Osteoblast (primary cell): ENCODE results near the gene PRRG2. TPM values are rescaled to one million over a fixed set of nuclear protein-coding genes. Genes with fewer than 3 reads are reported as not detected.

ENCODE experiments used
- DNase-seq: peaks from one replicate; pipeline ENCODE4 v3.0.0; 2011; ENCODE audit warnings: low spot score, mixed read lengths; ENCODE audit not compliant: insufficient read length; ENCODE audit errors: missing footprints
- H2AFZ ChIP-seq: 2 replicates; pipeline ENCODE4 v1.6.0; 2011; ENCODE audit warnings: mild to moderate bottlenecking, low read length
- H3K27ac ChIP-seq: 2 replicates; pipeline ENCODE4 v1.5.1; 2011; ENCODE audit warnings: mild to moderate bottlenecking, low read depth, low read length, moderate library complexity
- H3K27me3 ChIP-seq: 2 replicates; pipeline ENCODE4 v1.6.0; 2012; ENCODE audit warnings: mild to moderate bottlenecking, control low read depth, inconsistent platforms, low read length, moderate library complexity; ENCODE audit not compliant: insufficient read depth
- H3K36me3 ChIP-seq: 2 replicates; pipeline ENCODE4 v1.5.1; 2011; ENCODE audit warnings: mild to moderate bottlenecking, low read length, control low read depth, moderate library complexity; ENCODE audit not compliant: insufficient read depth
- H3K4me1 ChIP-seq: 2 replicates; pipeline ENCODE4 v1.5.1; 2011; ENCODE audit warnings: mild to moderate bottlenecking, low read length, control low read depth, moderate library complexity; ENCODE audit not compliant: insufficient read depth
- H3K4me2 ChIP-seq: 2 replicates; pipeline ENCODE4 v1.6.0; 2011; ENCODE audit warnings: mild to moderate bottlenecking, low read length; ENCODE audit not compliant: insufficient read depth
- H3K4me3 ChIP-seq: fragments of 200-600 bp; sonication (generic); 3 replicates; pipeline ENCODE4 v1.5.1; 2012; ENCODE audit warnings: mild to moderate bottlenecking, low read length, inconsistent platforms; ENCODE audit not compliant: insufficient read depth
- H3K79me2 ChIP-seq: 2 replicates; pipeline ENCODE4 v1.6.0; 2012; ENCODE audit warnings: mild to moderate bottlenecking, low read length, control low read depth, inconsistent platforms; ENCODE audit not compliant: insufficient read depth
- H3K9me3 ChIP-seq: 2 replicates; pipeline ENCODE4 v1.5.1; 2011; ENCODE audit warnings: low read depth, low read length, control low read depth
- H4K20me1 ChIP-seq: 2 replicates; pipeline ENCODE4 v1.6.0; 2012; ENCODE audit warnings: mild to moderate bottlenecking, low read length, control low read depth; ENCODE audit not compliant: insufficient read depth
- CTCF ChIP-seq: IDR thresholded peaks from 2 replicates; pipeline ENCODE4 v1.5.1; 2011; ENCODE audit warnings: mild to moderate bottlenecking, low read depth, low read length, moderate library complexity; ENCODE audit errors: extremely low read depth
- total RNA-seq: library from RNA; depleted of rRNA; stranded (reverse); fragments of >200 nt; gene quantifications from 2 replicates; pipeline ENCODE4 v1.2.3, GENCODE V29; 2012

PRRG2 gene
- total RNA-seq, 1 donor, result under 0.01 TPM

GRCh38 chr19:49549045-49549444 is 32.1 kb upstream of the PRRG2 start:
- TF ChIP-seq CTCF, result no peak

GRCh38 chr19:49551531-49551930 is 29.6 kb upstream of the PRRG2 start:
- no peak overlapping the region for H3K4me3 ChIP-seq
- no peak for DNase-seq
- H3K4me2 ChIP-seq, result no peak overlapping the region

More at GRCh38 chr19:49549045-49549444, 32.1 kb upstream of the PRRG2 start:
- Histone ChIP-seq H3K4me3 (no peak overlapping the region), H3K79me2 (no peaks in the 10 kb centered on the region), H3K4me1 (peaks cover 7% of the 10 kb centered on the region), H2AFZ (no peak overlapping the region), H3K27me3 (no peaks in the 10 kb centered on the region), H3K27ac (no peak overlapping the region), H4K20me1 (no peaks in the 10 kb centered on the region), H3K9me3 (no peaks in the 10 kb centered on the region), H3K4me2 (no peak overlapping the region), H3K36me3 (peaks cover 27% of the 10 kb centered on the region)
- DNase-seq, result peak; percentile 46

GRCh38 chr19:49552749-49553148 is 28.4 kb upstream of the PRRG2 start:
- TF ChIP-seq CTCF, result no peak
- Histone ChIP-seq H2AFZ (no peak overlapping the region), H3K4me3 (no peak overlapping the region), H4K20me1 (peaks cover 16% of the 10 kb centered on the region), H3K27me3 (no peaks in the 10 kb centered on the region), H3K9me3 (no peaks in the 10 kb centered on the region), H3K79me2 (no peaks in the 10 kb centered on the region), H3K4me1 (peaks cover 9% of the 10 kb centered on the region), H3K36me3 (peaks cover 44% of the 10 kb centered on the region), H3K27ac (no peak overlapping the region), H3K4me2 (no peak overlapping the region)
- DNase-seq, result peak; percentile 27

More at GRCh38 chr19:49551531-49551930, 29.6 kb upstream of the PRRG2 start:
- peaks cover 9% of the 10 kb centered on the region for H3K4me1 ChIP-seq
- no peak for TF ChIP-seq CTCF
- no peaks in the 10 kb centered on the region for H3K9me3 ChIP-seq
- H3K27ac ChIP-seq, result no peak overlapping the region
- H3K27me3 ChIP-seq, result no peaks in the 10 kb centered on the region
- H3K36me3 ChIP-seq, result peaks cover 38% of the 10 kb centered on the region
- peaks cover 10% of the 10 kb centered on the region for H4K20me1 ChIP-seq
- H3K79me2 ChIP-seq, result no peaks in the 10 kb centered on the region
- no peak overlapping the region for H2AFZ ChIP-seq

DNA sequence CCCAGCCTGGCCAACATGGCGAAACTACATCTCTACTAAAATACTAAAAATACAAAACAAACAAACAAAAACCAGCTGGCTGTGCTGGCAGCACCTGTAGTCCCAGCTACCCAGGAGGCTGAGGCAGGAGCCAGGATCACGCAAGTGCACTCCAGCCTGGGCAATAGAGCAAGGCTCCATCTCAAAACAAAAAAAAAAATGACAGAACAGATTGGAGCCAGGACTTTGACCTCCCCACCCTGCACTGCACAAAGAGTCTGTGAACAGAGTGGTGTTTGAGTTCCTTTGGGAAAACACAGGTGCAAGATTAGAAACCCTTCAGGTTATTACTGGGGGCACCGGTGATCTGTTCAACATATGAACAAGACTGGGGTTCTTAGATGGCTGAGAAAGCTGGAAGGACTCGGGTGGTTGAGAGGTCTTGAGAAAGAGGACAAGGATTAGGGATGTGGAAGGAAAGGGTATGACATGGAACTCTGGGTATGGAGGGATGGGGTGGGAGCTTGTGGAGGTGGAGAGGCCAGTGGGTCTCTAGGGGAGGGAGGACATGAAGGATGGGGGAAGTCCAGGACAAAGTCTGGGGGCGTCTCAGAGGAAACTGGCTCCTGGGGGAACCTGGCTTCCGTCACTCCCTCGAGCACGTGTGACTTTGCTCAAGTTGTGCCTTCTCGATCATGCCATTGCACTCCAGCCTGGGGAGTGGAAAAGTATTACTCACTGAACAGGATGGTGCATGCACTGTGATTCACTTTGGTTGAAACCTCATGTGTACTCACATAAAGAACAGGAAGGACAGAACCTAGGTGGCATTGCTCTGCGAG is 27.5 kb upstream of the PRRG2 start:
- Histone ChIP-seq H3K27me3 (no peaks in the 10 kb centered on the region), H3K36me3 (peaks cover 49% of the 10 kb centered on the region), H3K79me2 (no peaks in the 10 kb centered on the region), H3K9me3 (no peaks in the 10 kb centered on the region), H3K27ac (peak overlapping the region; percentile 63), H3K4me2 (peak overlapping the region; percentile 9), H3K4me3 (no peak overlapping the region), H3K4me1 (peaks cover 9% of the 10 kb centered on the region), H2AFZ (no peak overlapping the region), H4K20me1 (peaks cover 18% of the 10 kb centered on the region)
- no peak for TF ChIP-seq CTCF
- DNase-seq, result peak; percentile 98
